Measurements from ENCODE around the gene VSIG4. TPM values are rescaled to one million over a fixed set of nuclear protein-coding genes. Genes with fewer than 3 reads are reported as not detected.

Gene VSIG4
- total RNA-seq, 1 experiment from 2014 or later, result not detected

DNA sequence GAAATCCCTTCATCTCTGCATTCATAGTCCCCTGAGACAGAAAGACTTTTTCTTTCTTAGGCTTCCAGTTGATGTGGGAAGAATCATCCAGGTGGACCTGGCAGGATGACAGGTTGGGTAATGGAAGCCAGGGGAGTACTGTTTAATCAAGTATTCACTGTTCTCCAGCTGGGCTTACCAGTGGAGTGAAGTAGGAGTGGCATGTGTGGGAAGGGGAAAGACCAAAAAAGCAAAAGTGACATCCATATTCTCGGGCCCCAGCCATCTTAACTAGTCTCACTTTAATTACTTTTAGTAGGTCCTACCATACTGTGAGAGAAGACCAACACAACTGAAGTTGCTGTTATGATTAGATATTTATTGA, 18.5 kb downstream of the VSIG4 start:
- ChIA-PET POLR2A (ENCODE audit: low non-redundant PET) (no interaction called here), CTCF (no interaction called here)
- H3K4me3 ChIP-seq (ENCODE audit: low read depth, low read length, poor library complexity, severe bottlenecking), result no peak overlapping the region
- intact Hi-C loops (cut with micrococcal nuclease; ENCODE audit: unreplicated experiment), result no loop called here
- no peaks in the 10 kb centered on the region for H3K27me3 ChIP-seq (replicated peaks; ENCODE audit: insufficient read depth, low read depth, low read length, poor library complexity)
- H3K9me3 ChIP-seq (ENCODE audit: low read depth, low read length, poor library complexity, severe bottlenecking), result no peaks in the 10 kb centered on the region
- no peaks in the 10 kb centered on the region for H3K4me1 ChIP-seq (ENCODE audit: insufficient read depth, low read length, poor library complexity, severe bottlenecking)
- BruUV-seq (replicated peaks), result no TSS peak
- no peaks in the 10 kb centered on the region for H3K36me3 ChIP-seq (ENCODE audit: insufficient read depth, low read length, poor library complexity, severe bottlenecking)
- no peak for DNase-seq (ENCODE audit: low spot score)
- no peak overlapping the region for H3K27ac ChIP-seq (ENCODE audit: low read depth, low read length, poor library complexity, severe bottlenecking)
- TF ChIP-seq EZH2 (IDR thresholded peaks at IDR 0.05; ENCODE audit: borderline replicate concordance, low read depth, low read length, poor library complexity, severe bottlenecking) (no peak), CTCF (conservative IDR thresholded peaks at IDR 0.05; ENCODE audit: low read depth, low read length) (no peak)

- BruUV-seq (replicated peaks), result no TSS peak
- DNase-seq (ENCODE audit: low spot score), result no peak
- intact Hi-C loops (cut with micrococcal nuclease; ENCODE audit: unreplicated experiment), result no loop called here
- Histone ChIP-seq H3K27ac (ENCODE audit: low read depth, low read length, poor library complexity, severe bottlenecking) (no peak overlapping the region), H3K36me3 (ENCODE audit: insufficient read depth, low read length, poor library complexity, severe bottlenecking) (no peaks in the 10 kb centered on the region), H3K4me1 (ENCODE audit: insufficient read depth, low read length, poor library complexity, severe bottlenecking) (no peaks in the 10 kb centered on the region), H3K4me3 (ENCODE audit: low read depth, low read length, poor library complexity, severe bottlenecking) (no peak overlapping the region), H3K9me3 (ENCODE audit: low read depth, low read length, poor library complexity, severe bottlenecking) (no peaks in the 10 kb centered on the region), H3K27me3 (replicated peaks; ENCODE audit: insufficient read depth, low read depth, low read length, poor library complexity) (no peaks in the 10 kb centered on the region)
- CTCF ChIA-PET, result no interaction called here
- POLR2A ChIA-PET (ENCODE audit: low non-redundant PET), result no interaction called here
- TF ChIP-seq EZH2 (IDR thresholded peaks at IDR 0.05; ENCODE audit: borderline replicate concordance, low read depth, low read length, poor library complexity, severe bottlenecking), result no peak
- TF ChIP-seq CTCF (conservative IDR thresholded peaks at IDR 0.05; ENCODE audit: low read depth, low read length), result no peak
Measured at GRCh38 chrX:66020631-66021334, 19.1 kb downstream of the VSIG4 start.

DNA sequence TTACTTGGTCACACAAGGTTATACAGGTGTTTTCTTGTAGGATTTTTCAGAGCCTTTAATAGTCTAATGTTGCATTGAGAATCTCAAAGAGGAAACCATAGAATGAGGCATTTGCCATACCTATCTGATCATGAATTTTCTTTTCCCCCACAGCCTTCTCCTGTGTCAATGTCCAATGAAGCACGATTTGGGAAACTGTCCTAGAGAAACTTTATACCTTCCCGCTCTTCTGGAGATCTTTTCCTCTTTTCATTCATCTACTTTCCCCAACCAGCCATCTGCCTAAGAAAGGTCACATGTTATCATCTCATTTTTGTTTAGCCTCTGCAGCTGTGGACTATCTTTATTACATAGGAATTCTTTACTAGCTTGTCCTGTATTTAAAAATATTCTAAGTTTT, 19.9 kb downstream of the VSIG4 start:
- H3K9me3 ChIP-seq (ENCODE audit: low read depth, low read length, poor library complexity, severe bottlenecking), result no peaks in the 10 kb centered on the region
- BruUV-seq (replicated peaks), result no TSS peak
- H3K4me3 ChIP-seq (ENCODE audit: low read depth, low read length, poor library complexity, severe bottlenecking), result no peak overlapping the region
- H3K27me3 ChIP-seq (replicated peaks; ENCODE audit: insufficient read depth, low read depth, low read length, poor library complexity), result no peaks in the 10 kb centered on the region
- POLR2A ChIA-PET (ENCODE audit: low non-redundant PET), result no interaction called here
- H3K4me1 ChIP-seq (ENCODE audit: insufficient read depth, low read length, poor library complexity, severe bottlenecking), result no peaks in the 10 kb centered on the region
- H3K27ac ChIP-seq (ENCODE audit: low read depth, low read length, poor library complexity, severe bottlenecking), result no peak overlapping the region
- TF ChIP-seq CTCF (conservative IDR thresholded peaks at IDR 0.05; ENCODE audit: low read depth, low read length) (no peak), EZH2 (IDR thresholded peaks at IDR 0.05; ENCODE audit: borderline replicate concordance, low read depth, low read length, poor library complexity, severe bottlenecking) (no peak)
- no peaks in the 10 kb centered on the region for H3K36me3 ChIP-seq (ENCODE audit: insufficient read depth, low read length, poor library complexity, severe bottlenecking)
- intact Hi-C loops (cut with micrococcal nuclease; ENCODE audit: unreplicated experiment), result no loop called here
- CTCF ChIA-PET, result no interaction called here
- no peak for DNase-seq (ENCODE audit: low spot score)
